NCI-H524 treated with DMSO at 0.1 percent for 48 hours (cell line): ENCODE data around the gene ZNF516.
"Not testable (repeated sequence)": the region's sequence is repeated elsewhere in the genome, so short reads cannot be mapped to it uniquely, and the experiment has no call there.

Experiments used
- DNase-seq: peaks from one replicate; lab custom pipeline; 2025; lab: John Stamatoyannopoulos, UW

The ZNF516 gene

GRCh38 chr18:76490033-76490432 lies 5.0 kb downstream of the ZNF516 start:
- no peak for DNase-seq

DNA sequence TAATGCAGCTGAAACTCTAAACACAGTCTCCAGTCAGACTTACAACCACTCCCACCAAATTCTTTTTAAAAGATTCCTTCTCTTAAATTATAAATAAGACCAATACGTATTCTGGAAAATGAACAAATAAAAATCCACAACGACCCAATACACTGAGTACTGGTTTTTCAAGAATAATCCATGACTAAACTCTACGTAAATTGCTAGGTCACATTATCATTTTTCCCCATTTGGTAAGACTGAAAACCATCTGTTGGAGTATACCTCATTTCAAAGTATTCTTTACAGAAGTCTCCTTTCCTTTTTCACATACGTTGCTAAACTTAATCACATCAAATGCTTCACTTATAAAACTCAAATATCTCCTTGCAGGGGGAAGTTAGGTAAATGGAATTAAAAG lies 6.0 kb downstream of the ZNF516 start:
- no peak for DNase-seq

GRCh38 chr18:76488190-76488589 lies 6.9 kb downstream of the ZNF516 start:
- DNase-seq: no peak

GRCh38 chr18:76487782-76488181 lies 7.3 kb downstream of the ZNF516 start:
- peak; percentile 34 for DNase-seq

GRCh38 chr18:76487070-76487469 lies 8.0 kb downstream of the ZNF516 start:
- no peak for DNase-seq

DNA sequence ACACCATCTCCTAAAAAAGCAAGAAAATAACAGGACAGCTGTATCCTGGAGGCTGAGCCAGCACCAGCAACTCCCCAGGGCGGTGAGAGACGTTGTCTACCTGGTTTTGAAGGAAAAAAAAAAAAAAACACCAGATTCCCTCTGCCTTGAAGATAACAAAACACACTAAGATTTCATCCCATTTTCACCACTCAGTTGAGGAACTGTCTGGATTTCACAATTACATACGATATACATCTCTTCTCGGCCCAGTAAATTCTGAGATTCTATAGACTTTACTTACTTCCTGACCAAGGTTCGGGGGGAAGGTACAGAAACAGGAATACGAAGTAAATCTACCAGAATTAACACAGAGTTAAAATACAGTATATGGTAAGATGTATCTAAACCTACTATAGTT lies 8.5 kb downstream of the ZNF516 start:
- no peak for DNase-seq

DNA sequence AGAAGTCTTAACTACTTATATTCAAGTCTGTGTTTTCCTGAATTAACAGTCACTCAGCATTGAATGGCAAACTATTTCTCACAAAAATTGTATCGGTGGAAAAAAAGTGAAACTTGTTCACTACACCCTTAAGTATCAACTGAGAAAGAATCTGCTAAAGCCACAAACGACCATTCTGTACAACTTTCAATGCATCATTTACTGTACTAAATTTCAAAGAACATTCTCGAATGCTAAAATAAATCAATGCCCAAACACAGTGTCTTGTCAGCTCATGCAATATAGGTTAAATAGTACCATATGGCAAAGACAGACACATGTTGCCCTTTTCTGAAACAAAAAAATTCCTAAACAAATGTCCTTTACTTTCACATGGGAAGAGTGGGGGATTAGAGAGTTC lies 9.0 kb downstream of the ZNF516 start:
- DNase-seq: no peak

DNA sequence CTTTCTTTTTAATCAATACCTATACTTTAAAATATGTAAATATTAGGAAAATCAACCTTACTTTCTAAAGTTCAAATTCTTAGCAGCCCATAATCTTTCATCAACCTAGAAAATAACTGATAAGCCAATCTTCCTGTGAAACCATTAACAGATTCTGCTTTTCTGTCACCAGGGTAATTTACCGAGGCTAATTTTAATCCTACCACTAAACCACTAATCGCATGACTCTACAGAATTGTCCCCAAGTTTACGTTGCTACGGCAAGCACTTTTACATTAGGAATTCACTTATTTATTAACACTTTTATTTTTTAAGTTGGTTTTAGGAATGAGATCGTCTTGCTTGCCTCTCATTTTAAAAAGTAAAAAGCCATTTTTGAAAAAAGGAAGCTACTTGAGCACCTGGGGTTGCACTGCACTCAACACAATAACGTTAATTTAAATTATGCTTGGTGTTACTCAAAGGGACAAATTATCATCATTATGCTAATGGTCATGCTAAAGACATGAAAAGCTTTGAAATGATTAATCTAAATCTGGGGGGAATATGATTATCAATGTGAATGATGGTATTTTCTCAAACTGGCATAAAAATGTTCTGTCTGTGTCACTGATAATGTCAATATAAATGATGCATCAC lies 10.2 kb downstream of the ZNF516 start:
- no peak for DNase-seq

DNA sequence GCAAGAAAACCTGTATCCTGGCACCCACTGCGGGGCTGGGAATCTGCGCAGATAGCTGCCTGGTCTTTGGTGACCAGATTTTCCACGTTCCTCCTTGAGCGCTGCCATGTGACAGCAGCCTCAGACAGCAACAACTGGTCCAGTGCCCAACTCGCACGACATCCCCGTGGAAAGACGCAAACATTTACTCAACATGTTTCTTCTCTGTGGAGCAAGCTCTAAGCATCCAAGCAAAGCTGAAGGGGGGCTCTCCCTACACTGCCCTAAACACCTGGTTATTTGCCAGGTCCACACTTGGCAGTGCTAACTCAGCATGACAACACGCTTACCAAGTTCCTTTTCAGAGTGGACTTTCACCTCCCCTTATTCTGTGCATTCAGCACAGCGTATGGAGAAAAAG lies 11.3 kb downstream of the ZNF516 start:
- no peak for DNase-seq

DNA sequence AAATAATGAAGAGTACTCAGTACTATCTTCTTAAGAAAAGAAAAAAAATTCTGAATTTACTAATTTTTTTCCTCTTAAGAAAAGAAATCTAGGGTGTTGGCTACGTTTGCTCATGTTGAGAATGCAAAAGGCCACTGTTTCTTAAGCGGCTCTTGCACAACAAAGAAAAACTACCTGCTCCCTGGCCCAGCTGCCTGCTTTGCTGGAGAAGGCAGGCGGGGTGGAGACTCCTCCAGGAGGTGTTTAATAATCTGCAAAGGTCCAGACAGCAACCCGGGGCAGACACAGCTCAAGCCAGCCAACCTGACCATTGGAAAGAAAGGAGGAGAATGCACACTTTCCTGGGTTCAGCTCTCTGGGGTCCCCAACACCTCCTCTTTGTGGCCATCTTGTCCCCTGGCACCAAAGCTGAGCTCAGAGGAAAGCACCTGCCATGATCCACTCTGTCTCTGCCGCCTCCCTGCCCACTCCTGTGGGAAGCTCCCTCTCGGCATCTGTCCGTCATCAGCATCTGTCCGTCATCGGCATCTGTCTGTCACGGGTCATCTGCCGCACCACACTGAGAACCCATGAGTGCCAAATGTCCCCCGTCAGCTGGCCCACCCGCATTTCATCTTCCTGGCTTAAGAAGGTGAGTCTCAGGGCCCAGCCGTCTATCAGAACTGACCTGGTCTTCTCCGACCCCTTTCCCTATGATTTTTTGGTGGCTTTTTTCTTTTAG lies 11.9 kb downstream of the ZNF516 start:
- no peak for DNase-seq

DNA sequence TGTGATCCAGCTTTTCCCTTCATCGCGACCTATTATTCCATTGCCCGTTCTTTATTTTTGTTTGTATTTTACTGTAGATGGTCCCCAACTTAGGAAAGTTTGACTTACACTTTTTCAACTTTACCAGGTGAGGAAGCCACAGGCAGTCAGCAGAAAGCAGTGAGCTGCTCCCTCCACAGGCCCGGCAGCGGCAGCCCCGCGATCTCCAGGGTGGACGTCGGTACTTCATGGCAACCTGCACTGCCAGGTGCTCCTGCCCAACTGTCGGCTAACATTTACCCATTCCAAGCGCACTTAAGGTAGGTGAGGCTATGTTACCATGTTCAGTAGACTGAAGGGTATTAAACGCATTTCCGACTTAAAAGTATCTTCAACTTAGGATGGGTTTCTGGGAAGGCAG lies 12.8 kb downstream of the ZNF516 start:
- no peak for DNase-seq

DNA sequence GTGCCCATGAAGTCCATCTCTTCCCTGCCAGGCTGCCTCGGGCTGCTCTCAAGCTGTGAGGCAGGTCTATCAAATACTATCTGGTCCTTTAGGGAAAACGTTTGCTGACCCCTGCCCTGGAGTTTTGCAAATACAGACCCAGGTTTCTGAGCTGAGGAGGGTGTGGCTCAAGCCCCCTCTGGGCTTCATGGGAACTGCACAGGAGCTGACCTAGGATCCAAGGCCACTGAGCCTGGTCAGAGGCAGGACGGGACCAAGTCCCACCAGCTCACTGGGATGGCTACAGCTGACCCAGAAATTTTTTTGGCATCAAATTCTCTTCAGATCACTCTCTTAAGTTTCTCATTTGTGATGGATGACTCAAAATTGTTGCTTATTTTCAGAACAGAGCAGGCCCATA lies 14.1 kb downstream of the ZNF516 start:
- DNase-seq: no peak

- DNase-seq: no peak
Observed at GRCh38 chr18:76479351-76480238, 15.4 kb downstream of the ZNF516 start.

DNA sequence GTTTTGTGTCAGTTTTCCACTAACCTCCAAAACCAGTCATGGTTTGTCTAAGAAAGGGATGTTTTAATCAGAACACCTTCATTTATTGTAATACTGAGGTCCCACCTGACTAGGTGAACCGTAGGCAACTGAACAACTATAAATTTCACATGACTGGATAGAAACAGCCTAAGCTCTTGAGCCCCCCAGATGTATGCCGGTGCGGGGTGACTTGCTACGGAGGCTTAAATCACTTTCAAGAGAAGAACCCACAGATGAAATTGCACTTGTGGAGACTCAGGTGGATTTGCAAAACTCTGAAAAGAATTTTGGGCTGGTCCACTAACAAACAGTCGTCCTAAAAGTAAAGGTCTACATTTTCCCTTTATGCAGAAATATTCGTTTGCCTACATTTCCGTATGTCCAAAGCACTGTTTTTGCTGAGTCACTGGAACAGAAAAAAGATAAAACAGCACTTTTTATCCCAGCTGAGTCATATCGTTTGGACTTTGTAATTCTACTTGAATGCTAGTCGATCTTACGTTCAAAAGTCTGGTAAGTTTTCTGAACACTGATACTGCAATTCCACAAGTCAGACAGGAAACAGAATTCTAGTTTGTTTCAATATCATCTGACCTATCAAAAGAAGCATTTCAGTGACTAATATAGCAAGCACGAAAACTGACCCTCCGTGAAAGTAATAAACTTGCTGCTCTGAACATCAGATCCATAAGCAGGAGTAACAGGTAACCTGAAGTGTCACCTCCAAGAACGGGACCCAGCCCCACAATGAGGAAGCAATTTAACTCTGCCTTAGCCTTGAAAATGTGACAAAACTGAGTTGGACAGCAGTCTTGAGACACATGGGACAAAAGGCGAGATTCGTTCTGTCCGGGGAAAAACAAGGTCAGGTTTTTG lies 18.1 kb downstream of the ZNF516 start:
- DNase-seq: no peak

DNA sequence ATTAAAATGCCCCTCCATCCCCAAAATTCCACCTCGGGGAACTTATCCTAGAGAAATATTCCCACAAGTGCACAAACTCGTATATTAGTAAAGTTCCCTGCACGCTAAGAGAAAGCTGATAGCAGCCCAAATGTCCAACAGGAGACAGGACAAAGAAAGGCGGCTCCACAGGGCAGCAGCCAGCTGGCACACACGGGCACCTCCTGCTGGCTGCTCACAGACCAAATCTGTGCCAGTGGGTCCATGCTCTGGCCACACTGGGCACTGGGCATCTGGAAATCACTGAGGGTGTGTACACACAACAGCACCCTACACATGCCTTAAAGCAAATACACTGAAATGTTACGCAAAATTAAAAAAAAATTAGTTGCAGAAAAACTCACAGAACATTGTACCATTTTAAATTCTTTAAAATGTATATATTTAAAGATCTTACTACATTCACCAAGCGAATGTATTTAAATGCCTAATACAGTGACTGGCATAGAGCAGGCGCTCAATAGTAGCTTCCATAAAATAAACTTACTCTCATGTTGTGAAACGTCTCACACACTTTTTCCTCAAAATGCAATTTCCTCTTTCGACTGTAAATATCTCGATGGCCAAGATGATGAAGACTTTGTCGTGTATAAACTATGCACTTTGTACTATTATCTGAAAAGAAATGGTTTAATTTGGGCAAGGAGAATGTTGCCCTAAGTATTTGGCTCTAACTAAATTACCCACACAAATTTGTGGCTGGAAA lies 19.4 kb downstream of the ZNF516 start:
- DNase-seq: no peak

DNA sequence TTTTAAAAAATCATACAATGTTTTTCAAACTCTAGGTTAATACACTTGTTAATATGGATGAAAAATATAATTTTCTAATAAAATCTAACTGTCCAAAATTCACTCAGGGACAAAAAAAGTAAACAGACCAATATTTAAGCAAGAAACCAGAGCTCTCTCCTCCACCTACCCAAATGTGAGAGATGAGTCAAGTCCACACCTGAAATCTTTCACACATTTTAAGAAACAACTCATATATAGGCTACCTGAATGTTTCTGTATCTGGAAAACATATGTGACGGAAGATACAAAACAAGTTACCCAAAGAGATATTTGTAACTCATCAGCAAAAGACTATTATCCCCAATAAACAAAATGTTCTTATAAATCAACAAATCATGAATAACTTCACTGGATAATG lies 20.2 kb downstream of the ZNF516 start:
- DNase-seq: no peak

DNA sequence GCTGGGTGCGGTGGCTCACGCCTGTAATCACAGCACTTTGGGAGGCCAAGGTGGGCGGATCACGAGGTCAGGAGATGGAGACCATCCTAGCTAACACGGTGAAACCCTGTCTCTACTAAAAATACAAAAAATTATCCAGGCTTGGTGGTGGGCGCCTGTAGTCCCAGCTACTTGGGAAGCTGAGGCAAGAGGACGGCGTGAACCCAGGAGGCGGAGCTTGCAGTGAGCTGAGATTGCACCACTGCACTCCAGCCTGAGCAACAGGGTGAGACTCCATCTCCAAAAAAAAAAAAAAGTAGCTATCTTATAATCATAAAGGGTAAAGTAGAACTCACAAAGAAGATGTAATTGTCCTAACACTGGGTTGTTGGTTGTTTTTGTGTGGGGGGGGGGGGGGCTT lies 21.5 kb downstream of the ZNF516 start:
- not testable (repeated sequence) for DNase-seq

DNA sequence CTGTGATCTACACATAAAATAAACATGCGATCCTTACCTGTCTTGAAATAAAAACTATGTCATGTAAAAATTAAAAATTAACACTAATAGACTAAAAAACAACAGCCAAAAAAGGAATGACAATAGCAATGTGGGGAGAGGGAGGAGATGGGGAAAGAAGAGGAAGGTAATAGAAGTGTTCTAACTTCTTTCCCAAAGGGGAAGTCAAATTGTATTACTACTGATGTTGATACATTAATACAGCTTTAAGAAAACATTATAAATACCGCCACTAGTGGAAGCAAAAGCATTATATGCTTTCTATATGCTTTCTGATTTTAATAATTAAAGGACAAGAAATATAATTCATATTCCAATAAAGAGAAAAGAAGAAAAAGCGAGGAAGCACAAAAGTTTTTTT lies 22.2 kb downstream of the ZNF516 start:
- DNase-seq: no peak

DNA sequence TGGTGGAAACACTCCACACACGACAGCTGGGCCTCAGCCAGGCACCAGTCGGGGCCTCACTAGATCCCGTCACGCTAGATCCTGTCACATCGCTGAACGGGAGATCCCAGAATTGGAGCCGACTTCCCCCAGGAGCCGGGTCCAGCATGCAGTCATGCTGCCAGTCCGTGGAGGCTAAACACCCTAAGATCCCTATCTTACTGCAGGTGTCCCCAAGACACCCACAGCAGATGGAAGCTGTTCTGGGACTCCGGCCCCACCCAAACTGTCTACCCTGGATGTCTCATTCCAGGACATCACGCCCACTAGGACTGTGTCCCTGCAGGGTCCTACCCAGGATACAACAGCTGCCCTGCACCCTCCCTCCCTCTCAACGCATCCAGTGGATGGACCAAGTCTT lies 23.4 kb downstream of the ZNF516 start:
- no peak for DNase-seq

- no peak for DNase-seq
Observed at GRCh38 chr18:76468345-76469304, 26.4 kb downstream of the ZNF516 start.
